A204.1 (cell line): ENCODE data around the gene PDE9A.
"Not testable (repeated sequence)": the region's sequence is repeated elsewhere in the genome, so short reads cannot be mapped to it uniquely, and the experiment has no call there.

Experiments used
- FAIRE-seq: peaks from 2 replicates; lab custom pipeline; 2012; peaks lifted over from hg19 to GRCh38; lab: Jason Lieb, UNC

Gene PDE9A

DNA sequence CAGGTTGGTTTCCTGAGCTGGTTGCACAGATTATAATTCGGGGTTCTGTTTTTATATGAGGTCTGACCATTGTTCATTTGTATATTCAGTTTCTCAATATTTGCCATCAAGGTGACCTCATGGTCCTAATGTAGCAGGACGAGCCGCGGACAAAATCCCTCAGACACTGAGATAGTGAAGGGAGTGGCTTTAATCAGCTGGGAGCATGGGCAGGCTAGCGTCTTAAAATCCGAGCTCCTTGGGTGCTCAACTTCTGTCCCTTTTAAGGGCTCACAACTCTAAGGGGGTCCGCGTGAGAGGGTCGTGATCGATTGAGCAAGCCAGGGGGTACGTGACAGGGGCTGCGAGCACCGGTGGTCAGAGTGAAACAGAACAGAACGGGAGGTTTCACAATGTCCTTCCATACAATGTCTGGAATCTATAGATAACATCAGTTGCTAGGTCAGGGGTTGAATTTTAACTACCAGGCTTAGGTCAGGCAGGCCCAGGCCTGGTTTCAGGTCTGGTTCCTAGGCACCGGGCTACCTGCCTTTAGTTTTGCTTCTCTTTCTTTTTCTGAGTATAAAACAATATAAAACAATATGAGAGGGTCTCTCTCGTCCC lies 154.0 kb downstream of the PDE9A start:
- FAIRE-seq: not testable (repeated sequence)

DNA sequence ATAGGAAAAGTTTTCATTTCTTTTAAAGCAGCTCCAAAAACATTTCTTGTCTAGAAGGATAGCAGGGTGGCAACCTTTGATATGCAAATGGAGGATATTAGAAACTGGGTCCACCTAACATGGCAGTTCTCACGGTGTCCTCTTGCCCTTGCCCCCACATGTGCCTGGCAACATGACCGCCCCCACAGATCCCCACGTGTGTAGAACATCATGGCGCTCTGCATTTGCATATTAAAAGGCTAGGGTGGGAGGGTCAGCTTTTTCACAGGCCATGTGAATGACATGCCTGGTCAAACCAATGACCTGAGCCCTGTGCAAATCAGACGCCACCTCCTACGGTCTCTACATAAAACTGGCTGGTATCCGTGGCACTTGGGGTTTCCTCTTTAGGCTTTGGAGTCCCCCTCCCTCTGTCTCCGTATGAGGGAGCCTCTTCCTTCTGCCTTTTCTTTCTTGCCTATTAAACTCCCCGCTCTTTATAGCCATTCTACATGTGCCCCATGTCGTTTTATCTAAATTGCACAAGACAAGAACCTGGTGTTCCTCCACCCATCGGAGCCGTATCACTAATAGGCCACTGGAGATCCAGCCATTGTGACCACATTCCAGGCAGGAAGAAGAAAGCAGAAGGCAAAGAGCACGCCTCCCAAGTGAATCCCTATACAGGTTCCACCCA lies 154.7 kb downstream of the PDE9A start:
- no peak for FAIRE-seq

DNA sequence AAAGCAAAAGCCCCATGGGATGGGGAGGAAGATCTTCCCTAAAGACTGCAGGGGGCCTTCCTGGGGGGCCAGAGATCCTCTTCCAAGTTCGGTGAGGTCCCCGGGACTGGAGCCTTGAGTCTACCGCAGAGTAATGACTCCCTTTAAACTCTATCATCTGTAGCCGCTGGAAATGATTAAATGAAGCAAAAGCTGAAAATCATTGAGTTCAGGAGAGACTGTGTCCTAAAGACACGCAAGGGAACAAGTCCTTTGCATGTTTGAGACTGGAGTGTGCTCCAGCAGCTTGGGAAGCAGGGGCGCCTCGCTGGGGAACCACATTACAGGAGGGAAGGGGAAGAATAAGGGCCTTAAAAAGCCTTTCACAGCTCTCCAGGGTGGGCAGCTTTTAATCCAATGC lies 155.8 kb downstream of the PDE9A start:
- FAIRE-seq: no peak

DNA sequence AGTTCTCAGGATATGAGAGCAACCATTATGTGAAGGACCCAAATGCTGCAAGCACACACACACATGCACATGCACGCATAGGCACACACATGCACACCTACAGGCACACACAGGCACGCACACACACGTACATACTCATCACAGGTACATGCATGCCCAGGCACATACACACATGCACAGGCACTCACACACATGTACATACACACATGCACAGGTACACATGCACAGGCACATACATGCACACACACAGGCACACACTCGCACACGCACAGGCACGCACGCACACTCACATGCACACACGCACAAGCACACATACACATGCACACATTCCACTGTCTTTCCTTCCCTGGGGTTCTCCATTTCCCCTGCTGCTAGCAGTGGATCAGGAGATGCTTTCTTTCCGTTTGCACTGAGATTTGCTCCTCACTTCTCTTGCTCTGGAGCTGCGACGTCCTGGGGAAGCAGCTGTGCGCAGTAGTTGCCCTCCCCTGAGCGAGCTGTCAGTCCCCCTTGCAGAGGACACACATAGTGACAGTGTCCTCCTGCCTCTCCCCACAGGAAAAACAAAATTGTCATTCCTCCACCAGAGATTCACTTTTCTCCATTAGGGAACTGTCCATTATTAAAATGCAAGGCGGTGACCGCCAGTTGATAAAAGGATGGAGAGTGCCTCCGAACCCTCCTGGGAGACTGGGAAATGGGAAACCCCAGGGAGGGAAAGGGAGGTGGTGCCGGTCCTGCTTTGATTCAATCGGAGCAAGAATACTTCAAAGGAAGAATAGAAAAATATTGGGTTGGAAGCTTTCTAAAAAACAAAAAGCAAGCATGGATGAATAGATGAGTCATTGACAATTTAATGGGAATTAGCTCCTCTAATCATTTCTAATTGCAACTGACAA lies 156.4 kb downstream of the PDE9A start:
- no peak for FAIRE-seq

DNA sequence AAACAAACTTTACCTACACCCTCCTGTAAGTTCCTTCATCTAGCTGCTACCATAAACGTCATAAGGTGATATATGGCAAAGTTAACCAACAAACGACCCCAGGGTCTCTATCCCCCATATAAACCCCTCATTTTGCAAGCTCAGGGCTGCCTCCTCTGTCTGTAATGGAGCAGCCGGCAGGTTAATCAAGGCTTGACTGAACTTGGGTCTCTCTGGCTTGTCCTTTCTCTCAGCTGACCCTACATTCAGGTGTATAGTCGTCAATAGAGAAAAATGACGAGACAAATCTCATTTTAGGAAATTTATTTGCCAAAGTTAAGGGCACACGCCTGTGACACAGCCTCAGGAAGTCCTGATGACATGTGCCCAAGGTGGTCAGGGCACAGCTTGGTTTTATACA lies 158.5 kb downstream of the PDE9A start:
- FAIRE-seq: no peak

DNA sequence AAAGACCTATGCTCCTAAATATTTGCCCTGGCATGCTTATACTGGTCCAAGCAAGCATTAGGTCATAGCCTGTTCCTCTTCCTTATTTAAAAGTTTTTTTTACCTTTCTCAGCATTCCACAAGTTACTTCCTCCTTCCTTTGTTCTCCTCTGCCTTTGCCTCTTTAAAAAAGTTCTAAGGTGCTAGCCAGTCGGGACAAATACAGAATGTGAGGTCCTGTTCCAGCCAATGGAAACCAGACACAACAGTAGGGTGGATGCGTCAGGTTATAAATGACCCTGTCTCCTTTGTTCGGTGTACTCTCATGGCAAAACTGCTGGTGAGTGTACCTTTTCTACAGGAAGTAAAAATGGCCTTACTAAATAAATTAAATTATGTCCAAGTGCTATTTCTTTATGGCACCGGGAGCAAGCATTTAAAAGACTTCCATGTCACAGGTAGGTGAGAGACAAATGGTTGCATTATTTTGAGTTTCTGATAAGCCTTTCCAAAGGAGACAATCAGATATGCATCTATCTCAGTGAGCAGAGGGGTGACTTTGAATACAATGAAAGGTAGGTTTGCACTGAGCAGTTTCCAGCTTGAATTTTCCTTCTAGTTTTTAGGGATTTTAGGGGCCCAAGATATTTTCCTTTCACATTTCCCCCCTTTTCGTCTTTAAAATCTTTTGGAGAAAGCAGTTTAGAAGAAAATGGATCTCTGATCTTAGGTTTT lies 159.3 kb downstream of the PDE9A start:
- FAIRE-seq: not testable (repeated sequence)

DNA sequence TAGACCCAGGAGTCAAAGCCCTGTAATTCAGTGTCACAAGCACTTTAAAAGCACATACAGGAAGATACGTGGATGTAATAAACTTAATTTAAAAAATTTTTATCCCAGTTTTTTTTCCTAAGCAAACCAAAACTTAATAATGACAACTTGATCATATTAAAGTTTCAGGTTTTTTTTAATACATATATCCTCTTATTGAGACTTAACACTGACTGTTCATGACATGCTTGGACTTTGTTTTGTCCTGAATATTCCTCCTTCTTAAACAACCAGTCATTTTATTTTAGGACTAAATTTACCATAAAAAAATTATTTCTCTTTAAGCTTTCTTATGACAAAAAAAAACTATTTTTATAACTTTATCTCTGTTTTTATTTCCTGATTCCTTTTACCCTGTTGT lies 161.8 kb downstream of the PDE9A start:
- FAIRE-seq: peak; percentile 53

DNA sequence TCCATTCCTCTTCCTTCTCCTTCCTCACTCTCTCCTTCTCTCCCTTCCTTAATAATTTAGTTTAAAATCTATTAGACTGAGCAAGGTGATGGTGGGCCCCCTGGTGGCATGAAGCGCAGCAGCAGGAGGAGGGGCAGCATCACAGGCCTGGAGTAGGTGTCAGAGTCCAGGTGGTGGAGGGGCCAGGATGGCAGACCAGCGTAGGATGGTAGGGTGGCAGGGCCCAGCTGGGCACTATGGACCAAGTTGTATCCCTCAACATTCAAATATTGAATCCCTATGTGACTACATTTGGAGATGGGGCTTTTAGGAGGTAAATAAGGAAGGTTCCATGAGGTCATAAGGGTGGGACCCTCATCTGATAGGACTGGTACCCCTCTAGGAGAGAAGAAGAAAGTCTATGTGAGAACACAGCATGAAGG lies 164.9 kb downstream of the PDE9A start:
- no peak for FAIRE-seq

DNA sequence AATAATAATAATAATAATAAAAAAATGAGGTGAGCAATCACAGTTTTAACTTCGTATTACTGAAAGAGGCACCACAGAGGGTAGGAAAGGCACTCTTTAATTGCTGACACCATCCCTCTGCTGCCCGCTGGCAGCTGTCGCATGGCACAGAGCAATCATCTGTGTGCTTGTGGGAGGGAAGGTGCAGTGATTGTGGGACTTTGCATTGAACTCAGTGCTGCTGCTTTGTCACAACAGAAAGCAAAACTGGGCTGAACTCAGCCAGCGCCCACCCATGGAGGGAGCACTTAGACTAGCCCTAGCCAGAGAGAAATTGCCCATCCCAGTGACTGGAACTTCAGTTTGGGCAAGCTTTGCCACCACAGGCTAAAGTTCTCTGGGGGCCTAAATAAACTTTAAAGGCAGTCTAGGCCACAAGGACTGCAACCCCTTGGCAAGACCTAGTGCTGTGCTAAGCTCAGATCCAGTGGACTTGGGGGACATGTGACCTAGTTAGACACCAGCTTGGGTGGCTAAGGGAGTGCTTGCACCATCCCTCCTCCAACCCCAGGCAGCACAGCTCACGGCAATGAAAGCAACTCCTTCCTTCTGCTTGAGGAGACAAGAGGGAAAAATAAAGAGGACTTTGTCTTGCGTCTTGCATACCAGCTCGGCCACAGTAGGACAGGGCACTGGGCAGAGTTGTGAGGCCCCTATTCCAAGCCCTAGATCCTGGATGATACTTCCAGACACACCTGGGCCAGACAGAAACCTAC lies 166.6 kb downstream of the PDE9A start:
- FAIRE-seq: no peak

DNA sequence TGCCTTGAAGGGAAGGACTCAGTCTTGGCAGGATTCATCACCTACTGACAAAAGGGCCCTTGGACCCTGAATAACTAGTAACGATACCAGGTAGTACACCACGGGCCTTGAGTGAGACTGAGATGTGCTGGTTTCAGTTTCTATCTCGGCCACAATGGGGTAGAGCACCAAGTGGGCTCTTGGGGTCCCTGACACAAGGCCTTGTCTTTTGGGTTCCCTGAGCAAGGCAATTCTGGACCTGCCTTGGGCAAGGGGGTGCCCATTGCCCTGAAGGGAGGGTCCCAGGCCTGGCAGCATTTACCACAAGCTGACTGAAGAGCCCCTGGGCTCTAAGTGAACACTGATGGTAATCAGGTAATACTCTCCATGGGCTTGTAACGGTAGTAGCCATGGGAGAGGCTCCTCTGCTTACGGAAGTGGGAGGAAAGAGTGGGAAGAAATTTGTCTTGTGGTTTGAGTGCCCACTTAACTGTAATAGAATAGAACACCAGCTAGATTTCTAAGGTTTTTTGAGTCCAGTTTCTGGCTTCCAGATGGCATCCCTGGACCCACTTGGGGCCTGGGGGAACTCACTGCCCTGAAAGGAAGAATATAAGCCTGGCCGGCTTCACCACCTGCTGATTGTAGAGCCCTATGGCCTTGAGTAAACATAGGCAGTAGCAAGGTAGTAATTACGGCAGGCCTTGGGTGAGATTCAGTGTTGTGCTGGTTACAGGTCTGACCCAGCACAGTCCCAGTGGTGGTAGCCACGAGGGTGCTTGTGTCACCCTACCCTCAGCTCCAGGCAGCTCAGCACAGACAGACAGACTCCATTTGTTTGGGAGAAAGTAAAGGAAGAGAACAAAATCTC lies 167.4 kb downstream of the PDE9A start:
- FAIRE-seq: no peak
